Esophagus muscularis mucosa (tissue), 3 donors: Measurements from ENCODE around the gene SMCO4.

Source experiments
- CTCF ChIP-seq, 3 experiments: fragments of 200-600 bp in 2 of 3; fragments of 450-650 bp in 1 of 3; sonication (generic) in 2 of 3; IDR thresholded peaks; one replicate each; pipeline ENCODE4 v1.5.1; 2017 to 2019; ENCODE audit warnings: antibody characterized with exemption in 3 of 3, mild to moderate bottlenecking in 2 of 3, moderate library complexity in 1 of 3
- EP300 ChIP-seq: sonication (generic); formaldehyde crosslinking; IDR thresholded peaks from one replicate; pipeline ENCODE4 v1.6.1; 2017; ENCODE audit warnings: antibody characterized with exemption

- TF ChIP-seq CTCF (IDR thresholded peaks at IDR 0.05) = no peak
- no peak for TF ChIP-seq EP300
Measured at GRCh38 chr11:93480256-93480655, 62.9 kb downstream of the SMCO4 start.
